Endothelial cell of umbilical vein (primary cell): ENCODE measurements around the gene STRN3. TPM values are rescaled to one million over a fixed set of nuclear protein-coding genes. Genes with fewer than 3 reads are reported as not detected.

Experiments used
- BruUV-seq: library from RNA; stranded (reverse); fragments of 400-500 nt; replicated peaks from 2 replicates; lab custom pipeline; 2021; lab: Mats Ljungman, UMichigan
- CTCF ChIA-PET: fragments of 300-600, 350-600 bp; sonication (Branson Sonifier 250); formaldehyde crosslinking; loops from one replicate; lab custom pipeline; 2021; ENCODE audit warnings: antibody characterized with exemption, inconsistent platforms; lab: Charles Lee
- POLR2A ChIA-PET: fragments of 300-600, 350-600 bp; sonication (Branson Sonifier 250); formaldehyde crosslinking; loops from one replicate; lab custom pipeline; 2021; ENCODE audit warnings: antibody characterized with exemption, inconsistent platforms; lab: Charles Lee
- DNase-seq: peaks from one replicate; pipeline ENCODE4 v3.0.0-alpha.2; 2011; ENCODE audit warnings: low read depth, low spot score
- FAIRE-seq: peaks from 2 replicates; lab custom pipeline; 2011; peaks lifted over from hg19 to GRCh38; lab: Jason Lieb, UNC
- H2AFZ ChIP-seq: 2 replicates; pipeline ENCODE4 v1.6.0; 2012; ENCODE audit warnings: low read depth, low read length, control low read depth, inconsistent platforms
- H3K27ac ChIP-seq: 2 replicates; pipeline ENCODE4 v1.5.1; 2011; ENCODE audit warnings: low read depth, mild to moderate bottlenecking, control low read depth, low read length, moderate library complexity; ENCODE audit not compliant: insufficient read depth
- H3K27me3 ChIP-seq, 2 experiments: 2 replicates each; pipeline versions ENCODE4 v1.6.0 to v1.6.1; 2011; ENCODE audit warnings: low read length in 2 of 2, mixed read lengths in 1 of 2; ENCODE audit not compliant: control insufficient read depth in 2 of 2, insufficient read depth in 2 of 2
- H3K36me3 ChIP-seq, 2 experiments: 2 replicates in 1 of 2; 3 replicates in 1 of 2; pipeline ENCODE4 v1.5.1; 2011; ENCODE audit warnings: low read length in 2 of 2, mild to moderate bottlenecking in 1 of 2, moderate library complexity in 1 of 2; ENCODE audit not compliant: control insufficient read depth in 2 of 2, insufficient read depth in 2 of 2; ENCODE audit errors: extremely low read depth in 1 of 2
- H3K4me1 ChIP-seq: 3 replicates; pipeline ENCODE4 v1.5.1; 2011; ENCODE audit warnings: mild to moderate bottlenecking, low read length; ENCODE audit not compliant: control insufficient read depth, insufficient read depth; ENCODE audit errors: extremely low read depth
- H3K4me2 ChIP-seq: 2 replicates; pipeline ENCODE4 v1.6.1; 2011; ENCODE audit warnings: low read length, control low read depth, mixed read lengths; ENCODE audit not compliant: insufficient read depth
- H3K4me3 ChIP-seq, 3 experiments: fragments of 200-600 bp in 1 of 3; sonication (generic), shearing (Covaris generic) in 1 of 3; replicated peaks in 1 of 3; 2 replicates each; pipeline ENCODE4 v1.5.1; 2011 to 2016; ENCODE audit warnings: control low read depth in 3 of 3, low read length in 3 of 3, mild to moderate bottlenecking in 2 of 3, inconsistent platforms in 1 of 3, low read depth in 1 of 3, moderate library complexity in 1 of 3; ENCODE audit not compliant: insufficient read depth in 1 of 3
- H3K79me2 ChIP-seq: 2 replicates; pipeline ENCODE4 v1.6.0; 2012; ENCODE audit warnings: low read length, inconsistent platforms; ENCODE audit not compliant: control insufficient read depth, insufficient read depth
- H3K9ac ChIP-seq: replicated peaks from 2 replicates; pipeline ENCODE3; 2011; ENCODE audit warnings: low read length, control low read depth; ENCODE audit not compliant: insufficient read depth; ENCODE audit errors: extremely low read depth
- H3K9me1 ChIP-seq: replicated peaks from 3 replicates; pipeline ENCODE4 v1.6.0; 2011; ENCODE audit warnings: mild to moderate bottlenecking, low read length; ENCODE audit not compliant: control insufficient read depth, insufficient read depth; ENCODE audit errors: extremely low read depth
- H3K9me3 ChIP-seq: replicated peaks from 2 replicates; pipeline ENCODE4 v1.5.1; 2012; ENCODE audit warnings: low read length, inconsistent platforms; ENCODE audit not compliant: control insufficient read depth, insufficient read depth
- H4K20me1 ChIP-seq: replicated peaks from 2 replicates; pipeline ENCODE3; 2011; ENCODE audit warnings: mild to moderate bottlenecking, low read length; ENCODE audit not compliant: control insufficient read depth, insufficient read depth; ENCODE audit errors: extremely low read depth
- JUN ChIP-seq: IDR thresholded peaks from 2 replicates; pipeline ENCODE4 v1.6.1; 2011; ENCODE audit warnings: borderline replicate concordance, low read depth; ENCODE audit not compliant: insufficient read length, insufficient read depth
- MYC ChIP-seq: IDR thresholded peaks from one replicate; pipeline ENCODE4 v1.6.1; 2011; ENCODE audit warnings: mild to moderate bottlenecking, low read depth, low read length
- POLR2A ChIP-seq: IDR thresholded peaks from 2 replicates; pipeline ENCODE4 v1.6.1; 2012; ENCODE audit warnings: low read depth, mild to moderate bottlenecking, control low read depth, low read length
- POLR2AphosphoS5 ChIP-seq: IDR thresholded peaks from 2 replicates; pipeline ENCODE4 v1.6.1; 2012; ENCODE audit warnings: low read depth, mild to moderate bottlenecking, control low read depth, low read length, moderate library complexity; ENCODE audit not compliant: insufficient read depth
- dilution Hi-C: fragments of 300-500 bp; cut with MboI; formaldehyde crosslinking; loops from one replicate; pipeline ENCODE4 v1.15.0; 2019; ENCODE audit warnings: low sequenced_read_pairs; ENCODE audit not compliant: extremely low pct_ligation_motif_present
- intact Hi-C: fragments of 100-400 bp; cut with micrococcal nuclease; formaldehyde crosslinking; loops from one replicate; pipeline ENCODE4 v1.10.0; 2022
- polyA plus RNA-seq, 4 experiments: library from polyadenylated mRNA; depleted of rRNA in 3 of 4; stranded (reverse) in 3 of 4; unstranded in 1 of 4; fragments of >200 nt; gene quantifications; 2 replicates each; pipeline versions ENCODE4 v1.2.1 to v1.2.3, GENCODE V29; 2011 to 2012; ENCODE audit warnings: missing spikeins in 1 of 4
- total RNA-seq: library from RNA; stranded (reverse); gene quantifications from 2 replicates; pipeline ENCODE4 v1.2.3, GENCODE V29; 2021
- TF ChIP-seq, protein P1 (sequence below), 2 donors: IDR thresholded peaks; 1 replicate in 1 of 2; 2 replicates in 1 of 2; pipeline ENCODE4 v1.5.1; 2011; ENCODE audit warnings: low read length in 2 of 2, mild to moderate bottlenecking in 2 of 2, moderate library complexity in 2 of 2, control low read depth in 1 of 2, inconsistent platforms in 1 of 2, low read depth in 1 of 2; ENCODE audit not compliant: insufficient read depth in 1 of 2; ENCODE audit errors: extremely low read depth in 1 of 2
- TF ChIP-seq, protein P2 (sequence below): IDR thresholded peaks from 2 replicates; pipeline ENCODE4 v1.6.1; 2011; ENCODE audit not compliant: insufficient read depth, insufficient read length

Gene STRN3
- total and polyA plus RNA-seq, 2 donors (not counting 3 experiments of a cell fraction or from before 2014, with no cell fraction given): 8.4 to 35.1 TPM

DNA sequence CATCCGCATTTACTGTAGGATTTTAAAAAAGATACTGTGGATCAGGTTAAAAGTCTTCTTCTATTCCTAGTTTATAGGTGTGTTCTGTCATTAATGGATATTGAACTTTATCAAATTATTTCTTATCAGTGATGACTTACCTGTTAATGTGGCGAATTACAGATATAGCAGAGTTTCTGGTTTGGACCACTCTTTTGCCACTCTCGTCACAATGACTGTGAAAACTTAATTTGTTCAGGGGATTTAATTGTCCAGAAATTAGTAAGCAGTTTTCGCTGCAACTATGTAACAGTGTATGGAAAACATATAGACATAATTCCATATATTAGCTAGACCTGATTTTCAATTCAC, 137.0 kb downstream of the STRN3 start:
- no TSS peak for BruUV-seq
- Histone ChIP-seq H3K9ac (no peak overlapping the region), H3K4me2 (no peak overlapping the region), H4K20me1 (no peaks in the 10 kb centered on the region), H3K4me1 (no peaks in the 10 kb centered on the region), H3K36me3 (no peaks in the 10 kb centered on the region), H3K4me3 (no peak overlapping the region), H3K9me1 (no peaks in the 10 kb centered on the region), H3K27me3 (no peaks in the 10 kb centered on the region), H3K27ac (no peak overlapping the region), H3K79me2 (no peaks in the 10 kb centered on the region), H2AFZ (no peak overlapping the region), H3K9me3 (no peaks in the 10 kb centered on the region)
- no peak for DNase-seq
- CTCF ChIA-PET: no interaction called here
- TF ChIP-seq, protein P1, sequence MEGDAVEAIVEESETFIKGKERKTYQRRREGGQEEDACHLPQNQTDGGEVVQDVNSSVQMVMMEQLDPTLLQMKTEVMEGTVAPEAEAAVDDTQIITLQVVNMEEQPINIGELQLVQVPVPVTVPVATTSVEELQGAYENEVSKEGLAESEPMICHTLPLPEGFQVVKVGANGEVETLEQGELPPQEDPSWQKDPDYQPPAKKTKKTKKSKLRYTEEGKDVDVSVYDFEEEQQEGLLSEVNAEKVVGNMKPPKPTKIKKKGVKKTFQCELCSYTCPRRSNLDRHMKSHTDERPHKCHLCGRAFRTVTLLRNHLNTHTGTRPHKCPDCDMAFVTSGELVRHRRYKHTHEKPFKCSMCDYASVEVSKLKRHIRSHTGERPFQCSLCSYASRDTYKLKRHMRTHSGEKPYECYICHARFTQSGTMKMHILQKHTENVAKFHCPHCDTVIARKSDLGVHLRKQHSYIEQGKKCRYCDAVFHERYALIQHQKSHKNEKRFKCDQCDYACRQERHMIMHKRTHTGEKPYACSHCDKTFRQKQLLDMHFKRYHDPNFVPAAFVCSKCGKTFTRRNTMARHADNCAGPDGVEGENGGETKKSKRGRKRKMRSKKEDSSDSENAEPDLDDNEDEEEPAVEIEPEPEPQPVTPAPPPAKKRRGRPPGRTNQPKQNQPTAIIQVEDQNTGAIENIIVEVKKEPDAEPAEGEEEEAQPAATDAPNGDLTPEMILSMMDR (IDR thresholded peaks at IDR 0.05; ENCODE audit: extremely low read depth in 1 of 2, insufficient read depth in 1 of 2, low read depth in 1 of 2, low read length in 2 of 2): no peak
- TF ChIP-seq JUN (no peak), MYC (no peak), POLR2AphosphoS5 (no peak), POLR2A (no peak)
- TF ChIP-seq, protein P2, sequence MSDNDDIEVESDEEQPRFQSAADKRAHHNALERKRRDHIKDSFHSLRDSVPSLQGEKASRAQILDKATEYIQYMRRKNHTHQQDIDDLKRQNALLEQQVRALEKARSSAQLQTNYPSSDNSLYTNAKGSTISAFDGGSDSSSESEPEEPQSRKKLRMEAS: no peak
- FAIRE-seq: no peak
- dilution Hi-C loops: no loop called here
- intact Hi-C loops: no loop called here
- POLR2A ChIA-PET: no interaction called here
